ENCODE measurements around the gene PPM1A.
A peak's percentile ranks its signal among the peaks of the same experiment; 100 is the strongest.
"Not testable (repeated sequence)": the region's sequence is repeated elsewhere in the genome, so short reads cannot be mapped to it uniquely, and the experiment has no call there.

PPM1A gene

DNA sequence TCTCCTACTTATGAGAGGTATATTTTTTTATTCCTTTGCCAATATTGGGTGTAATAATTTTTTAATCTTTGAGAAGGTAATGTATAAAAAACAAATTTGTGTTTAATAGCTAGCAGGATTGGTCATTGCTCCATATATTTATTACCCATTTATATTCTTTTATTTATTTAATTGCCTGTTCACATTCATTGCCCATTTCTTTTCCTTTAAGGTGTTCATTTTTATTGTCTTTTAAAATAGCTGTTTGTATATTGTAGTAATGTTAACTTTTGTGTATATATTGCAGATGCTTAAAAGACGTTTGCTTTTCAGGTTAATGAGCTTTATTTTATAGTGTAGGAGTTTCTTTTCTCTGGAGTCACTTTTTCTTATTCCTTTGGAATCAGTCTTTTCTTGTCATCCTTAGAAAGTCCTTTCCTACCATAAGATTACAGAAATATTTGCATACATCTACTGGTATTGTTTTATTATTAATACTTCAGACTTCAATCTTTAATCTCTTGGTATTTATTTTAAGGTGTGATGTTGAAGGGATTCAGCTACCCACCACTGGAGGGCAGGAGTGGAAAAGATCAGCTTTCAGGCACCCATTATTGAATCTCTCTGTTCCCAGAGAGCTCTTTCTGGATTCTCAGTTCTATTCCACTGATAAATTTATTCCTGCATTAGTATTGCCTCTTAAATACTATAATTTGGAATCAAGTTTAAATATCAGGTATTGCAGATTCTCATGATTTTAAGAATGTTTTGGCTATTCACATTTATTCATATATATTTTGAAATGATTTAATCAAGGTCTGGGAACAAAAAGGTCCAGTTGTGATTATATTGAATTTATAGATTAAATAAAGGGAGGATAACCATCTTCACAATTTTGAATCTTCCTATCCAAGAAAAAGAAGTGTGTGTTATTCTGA lies 17.3 kb downstream of the PPM1A start:
- DNase-seq = peak; percentile 55

- DNase-seq = no peak
Observed at GRCh38 chr14:60272177-60272576, 23.2 kb downstream of the PPM1A start.

DNA sequence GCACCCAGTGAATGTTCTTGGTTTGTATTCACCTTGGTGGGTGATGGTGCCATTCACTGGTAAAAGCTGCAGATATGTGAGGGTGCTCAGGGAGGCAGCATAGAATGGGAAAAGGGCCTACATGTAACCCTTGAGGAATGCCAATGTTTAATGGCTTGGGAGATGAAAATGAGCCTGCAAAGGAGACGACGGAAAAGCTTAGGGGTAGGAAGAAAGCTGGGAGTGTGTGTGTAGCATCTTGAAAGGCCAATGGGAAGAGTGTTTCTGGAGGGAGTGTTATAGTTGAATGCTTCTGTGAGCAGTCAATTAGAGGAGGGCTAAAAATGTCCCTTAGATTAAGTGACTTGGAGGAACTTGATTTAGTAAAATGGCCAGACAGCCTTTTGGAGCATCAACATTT lies 24.9 kb downstream of the PPM1A start:
- no peak for DNase-seq

DNA sequence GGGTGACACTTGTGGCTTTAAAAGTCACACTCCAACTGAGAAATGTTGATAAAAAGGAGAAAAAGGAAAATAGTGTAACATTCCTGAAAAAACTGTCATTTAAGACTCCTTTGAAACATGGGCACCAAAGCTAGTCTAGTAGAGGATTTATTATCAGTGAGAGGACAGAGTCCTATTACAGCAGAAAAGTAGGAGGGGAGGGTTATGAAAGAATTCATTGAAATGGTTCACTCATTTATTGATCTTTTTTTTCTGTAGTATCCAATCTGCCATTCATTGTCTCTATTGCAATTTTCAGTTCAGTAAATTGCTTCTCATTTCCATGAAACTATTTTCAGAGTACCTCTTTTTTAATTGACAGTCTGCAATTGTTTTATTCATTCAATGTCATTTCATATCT lies 25.4 kb downstream of the PPM1A start:
- no peak for DNase-seq

DNA sequence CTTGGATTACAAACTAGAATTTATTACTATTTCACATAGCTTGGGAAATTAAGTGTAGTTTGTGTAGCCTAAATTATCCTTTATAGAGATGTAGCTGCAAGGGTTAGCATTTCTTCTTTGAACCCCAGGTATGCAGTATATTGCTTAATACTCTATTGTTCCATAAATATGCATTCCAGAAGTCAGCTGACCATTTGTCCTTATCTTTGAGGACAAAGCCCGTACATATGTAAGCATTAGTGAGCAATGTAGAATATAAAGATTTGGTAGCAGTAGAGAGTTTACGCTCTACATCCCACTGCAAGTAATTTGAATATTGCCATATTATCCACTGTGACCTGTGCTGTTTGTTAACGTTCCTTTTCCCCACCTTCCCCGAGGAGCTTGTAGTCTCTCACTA lies 26.9 kb downstream of the PPM1A start:
- DNase-seq = no peak

- no peak for DNase-seq
Observed at GRCh38 chr14:60276347-60276746, 27.3 kb downstream of the PPM1A start.

GRCh38 chr14:60277605-60278190 lies 28.7 kb downstream of the PPM1A start:
- no peak for DNase-seq

DNA sequence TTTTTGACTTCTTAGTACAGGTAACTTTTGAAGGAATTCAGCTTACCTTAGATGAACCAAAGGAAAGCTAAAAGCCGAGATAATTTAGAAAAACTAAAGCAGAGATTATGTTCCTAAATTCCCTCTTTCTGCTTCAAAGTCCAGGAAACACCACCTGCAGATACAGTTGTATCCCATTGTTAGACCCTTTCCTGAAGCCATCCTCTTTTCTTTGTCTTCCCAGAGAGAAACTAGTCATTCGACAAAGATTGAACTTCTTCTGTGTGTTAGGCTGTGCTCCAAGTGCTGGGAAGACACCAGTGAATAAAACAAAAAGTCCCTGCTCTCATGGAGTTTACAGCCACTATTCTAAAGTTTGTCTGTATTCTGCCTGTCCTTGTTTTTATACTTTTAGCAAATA lies 29.3 kb downstream of the PPM1A start:
- no peak for DNase-seq

DNA sequence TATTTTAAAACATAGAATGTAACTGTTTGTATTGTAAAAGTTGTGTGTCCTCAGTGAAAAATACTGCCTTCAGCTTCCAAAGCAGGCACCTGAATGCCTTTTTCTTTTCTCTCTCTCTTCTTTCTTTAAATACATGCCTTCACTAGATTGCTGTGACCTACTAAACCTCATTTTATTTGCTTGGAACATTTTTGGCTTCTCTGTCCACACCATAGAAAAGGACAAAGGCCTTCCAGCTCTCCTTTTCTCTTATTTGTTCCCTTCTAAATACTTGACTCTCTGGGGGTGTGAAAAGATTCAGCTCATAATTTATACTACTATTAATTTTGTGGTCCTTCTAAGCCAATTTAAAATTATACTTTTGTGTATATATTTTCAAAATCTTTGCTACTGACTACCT lies 38.4 kb downstream of the PPM1A start:
- no peak for DNase-seq

DNA sequence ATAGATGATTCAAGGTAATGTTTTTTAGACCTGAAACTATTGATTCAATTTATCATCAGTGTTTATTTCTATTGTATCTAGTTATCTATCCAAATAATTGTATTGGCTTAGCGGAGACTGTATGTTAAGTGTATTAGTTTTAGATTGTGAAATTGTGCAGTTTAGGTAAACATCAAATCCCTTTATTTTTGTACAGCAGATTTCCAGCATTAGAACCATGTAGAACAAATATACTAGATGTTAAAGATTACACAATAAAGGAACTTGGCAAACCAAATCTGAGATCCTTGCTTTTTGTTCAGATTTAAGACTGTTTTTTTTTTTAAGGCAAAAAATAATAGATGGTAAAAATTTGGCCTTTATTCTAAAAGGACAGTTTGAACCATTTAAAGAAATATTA lies 39.3 kb downstream of the PPM1A start:
- DNase-seq = no peak

GRCh38 chr14:60294411-60295069 lies 45.5 kb downstream of the PPM1A start:
- DNase-seq = no peak

- DNase-seq = peak; percentile 44
Observed at GRCh38 chr14:60300019-60300418, 51.0 kb downstream of the PPM1A start.

DNA sequence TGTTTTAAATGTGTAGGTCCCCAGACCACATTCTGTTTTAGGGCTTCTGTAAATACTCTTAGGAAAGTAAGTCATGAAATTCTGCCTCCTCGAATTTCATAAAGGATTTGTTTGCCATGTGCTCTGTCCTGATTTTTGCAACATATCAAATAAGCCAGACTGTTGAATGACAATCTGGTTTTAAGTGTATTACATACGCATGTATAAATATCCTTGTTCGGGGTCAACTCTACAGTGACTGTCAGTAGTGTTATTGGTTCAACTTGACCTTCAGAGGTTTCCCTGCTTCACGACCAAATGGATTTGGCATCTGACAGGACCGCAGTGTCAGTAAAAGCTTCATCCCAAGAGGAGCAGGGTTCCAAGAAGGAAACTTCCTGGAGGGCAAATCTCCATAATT lies 52.7 kb downstream of the PPM1A start:
- DNase-seq = no peak

DNA sequence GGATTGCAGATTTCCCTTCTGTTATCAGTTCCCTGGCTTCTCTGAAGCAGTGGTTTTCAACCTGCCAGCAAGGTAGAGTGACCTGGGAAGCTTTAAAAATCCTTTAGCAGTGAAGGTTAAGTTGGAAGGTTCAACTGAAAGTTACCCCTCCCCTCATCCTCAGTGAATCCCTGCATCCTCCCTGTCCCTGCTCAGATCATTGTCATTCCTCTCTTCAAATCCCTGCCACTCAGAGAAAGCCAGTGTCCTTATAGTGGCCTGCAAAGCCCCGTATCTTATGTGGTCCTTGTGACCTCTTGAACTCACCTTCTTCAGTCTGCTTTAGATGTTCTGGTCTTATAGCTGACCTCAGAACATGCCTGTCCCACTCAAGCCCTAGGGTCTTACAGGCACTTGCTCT lies 53.6 kb downstream of the PPM1A start:
- no peak for DNase-seq

DNA sequence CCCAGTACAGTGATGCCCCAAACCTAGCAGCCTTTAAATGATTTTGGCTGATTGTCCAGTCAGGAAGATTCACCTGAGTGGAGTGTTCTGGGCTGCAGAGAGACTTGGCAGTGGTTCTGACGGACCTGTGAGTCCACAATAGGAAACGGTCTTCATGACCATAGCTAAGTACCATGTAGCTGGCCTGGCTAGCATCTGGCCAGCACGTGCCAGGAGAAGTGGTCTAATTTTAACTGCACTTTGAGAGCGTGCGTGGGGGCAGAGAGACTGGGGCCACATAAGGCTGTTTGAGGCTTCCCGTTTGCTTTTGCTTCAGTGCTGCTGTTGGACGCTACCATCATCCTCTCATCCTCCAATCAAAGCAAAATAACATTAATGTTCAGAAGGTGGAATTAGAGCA lies 54.7 kb downstream of the PPM1A start:
- no peak for DNase-seq

GRCh38 chr14:60304509-60304908 lies 55.5 kb downstream of the PPM1A start:
- peak; percentile 48 for DNase-seq

GRCh38 chr14:60309867-60310552 lies 61.0 kb downstream of the PPM1A start:
- no peak for DNase-seq

- DNase-seq = peak; percentile 88
Observed at GRCh38 chr14:60311417-60311816, 62.4 kb downstream of the PPM1A start.

- peak; percentile 80 for DNase-seq
Observed at GRCh38 chr14:60313093-60313492, 64.1 kb downstream of the PPM1A start.

DNA sequence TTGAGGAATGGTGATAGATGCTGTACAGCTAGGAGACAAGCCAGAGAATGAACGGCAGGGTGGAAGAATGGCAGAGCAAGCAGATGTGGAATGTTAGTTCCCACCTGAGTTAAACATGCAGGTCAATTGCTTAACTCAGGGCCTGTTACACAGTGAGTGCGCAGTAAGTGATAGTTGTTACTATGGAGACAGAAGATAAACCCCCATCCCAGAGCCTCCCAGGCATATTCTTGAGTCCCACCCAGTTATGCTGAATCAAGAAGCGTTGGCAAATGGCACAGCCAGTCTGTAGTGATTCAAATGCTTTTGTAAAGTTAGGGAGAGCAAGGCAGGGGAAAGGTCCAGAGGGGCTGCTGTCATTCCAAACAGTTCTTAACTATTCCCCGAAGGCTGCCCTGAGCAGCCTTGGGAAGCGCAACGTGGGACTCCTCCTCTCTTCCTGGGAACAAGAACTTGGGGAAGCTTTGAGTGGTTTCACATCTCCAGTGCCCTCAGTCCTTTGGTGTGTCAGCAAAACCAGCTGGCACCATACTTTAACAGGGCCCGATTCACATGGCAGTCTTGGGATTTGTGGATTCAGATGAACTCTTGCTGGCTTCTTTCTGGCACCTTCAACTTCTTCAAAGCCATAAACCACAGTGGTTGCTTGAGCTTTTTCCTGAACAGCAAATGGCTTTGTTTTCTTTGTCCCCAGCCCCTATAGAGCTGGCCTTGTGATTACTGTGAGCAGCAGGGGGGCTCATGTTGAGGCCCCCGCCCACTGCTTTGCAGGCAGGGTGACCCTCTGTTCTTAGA lies 66.4 kb downstream of the PPM1A start:
- no peak for DNase-seq

GRCh38 chr14:60317609-60318008 lies 68.6 kb downstream of the PPM1A start:
- DNase-seq = no peak

DNA sequence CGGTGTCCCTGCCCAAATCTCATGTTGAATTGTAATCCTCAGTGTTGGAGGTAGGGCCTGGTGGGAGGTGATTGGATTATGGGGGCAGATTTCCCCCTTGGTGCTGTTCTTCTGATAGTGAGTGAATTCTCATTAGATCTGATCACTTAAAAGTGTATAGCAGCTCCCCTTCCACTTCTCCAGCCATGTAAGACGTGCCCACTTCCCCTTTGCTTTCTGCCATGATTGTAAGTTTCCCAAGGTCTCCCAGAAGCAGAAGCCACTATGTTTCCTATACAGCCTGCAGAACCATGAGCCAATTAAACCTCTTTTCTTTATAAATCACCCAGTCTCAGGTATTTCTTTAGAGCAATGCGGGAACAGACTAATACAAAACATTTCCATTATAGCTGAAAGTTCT lies 71.8 kb downstream of the PPM1A start:
- DNase-seq = not testable (repeated sequence)

Data from hematopoietic multipotent progenitor cell treated with erythropoietin and hydrocortisone succinate and interleukin-3 and kit ligand, for 4 days (in vitro differentiated cells).